ENCODE results near the gene HIPK4.

HIPK4 gene

DNA sequence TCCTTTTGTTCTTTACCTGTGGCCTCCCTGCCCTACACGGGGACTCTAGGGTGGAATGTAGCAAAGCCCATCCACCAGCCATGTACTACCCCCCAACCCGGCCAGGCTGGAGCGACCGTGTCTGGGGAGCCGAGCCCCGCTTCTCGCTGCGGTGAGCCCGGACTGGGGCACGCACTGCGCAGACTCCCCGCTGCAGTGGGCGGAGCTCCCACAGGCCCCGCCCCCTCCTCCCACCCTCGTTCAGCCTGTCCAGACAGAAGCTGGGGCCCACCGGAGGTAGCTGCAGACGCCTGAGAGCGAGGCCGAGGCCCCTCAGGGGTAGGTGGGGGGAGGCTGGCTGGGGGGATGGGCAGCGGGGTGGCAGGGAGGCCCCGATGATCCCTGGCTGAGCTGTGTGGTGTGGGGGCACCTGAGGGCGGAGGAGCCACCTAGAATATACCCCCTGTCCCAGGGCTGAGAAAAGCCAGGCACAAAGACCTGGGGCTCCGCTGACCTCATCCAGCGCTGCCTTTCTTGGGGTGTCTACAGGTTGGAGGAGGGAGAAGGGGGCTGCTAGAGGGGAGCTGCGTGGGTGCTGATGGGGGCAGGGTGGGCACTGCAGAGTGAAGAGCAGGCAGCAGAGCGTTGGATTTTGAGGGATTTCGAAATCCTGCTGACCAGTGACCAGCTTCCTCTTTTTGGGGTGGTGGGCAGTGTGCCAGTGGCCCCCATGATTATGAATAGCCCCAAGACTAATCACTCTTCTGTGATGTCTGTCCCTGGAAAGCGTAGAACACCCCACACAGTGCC lies 24.2 kb downstream of the HIPK4 start:
- DNase-seq, result peak; percentile 94

DNA sequence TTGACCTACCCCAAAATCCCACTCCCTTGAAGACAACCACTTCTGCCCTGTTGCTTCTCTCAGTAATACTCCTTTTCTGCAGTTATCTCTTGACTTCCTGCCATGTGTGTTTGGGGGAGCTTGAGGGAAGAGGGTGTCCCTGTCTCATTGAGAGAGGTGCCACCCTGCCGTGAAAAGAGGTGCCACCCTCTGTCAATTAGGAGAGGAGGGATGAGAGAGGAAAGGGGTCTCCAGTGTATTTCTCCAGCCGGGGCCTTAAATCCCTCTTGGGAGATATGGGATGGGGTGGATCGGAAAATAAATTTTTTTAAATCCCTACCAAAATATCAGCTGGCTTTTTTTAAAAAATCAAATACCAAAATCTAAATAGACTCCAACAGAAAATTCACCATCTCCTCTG lies 25.0 kb downstream of the HIPK4 start:
- no peak for DNase-seq

DNA sequence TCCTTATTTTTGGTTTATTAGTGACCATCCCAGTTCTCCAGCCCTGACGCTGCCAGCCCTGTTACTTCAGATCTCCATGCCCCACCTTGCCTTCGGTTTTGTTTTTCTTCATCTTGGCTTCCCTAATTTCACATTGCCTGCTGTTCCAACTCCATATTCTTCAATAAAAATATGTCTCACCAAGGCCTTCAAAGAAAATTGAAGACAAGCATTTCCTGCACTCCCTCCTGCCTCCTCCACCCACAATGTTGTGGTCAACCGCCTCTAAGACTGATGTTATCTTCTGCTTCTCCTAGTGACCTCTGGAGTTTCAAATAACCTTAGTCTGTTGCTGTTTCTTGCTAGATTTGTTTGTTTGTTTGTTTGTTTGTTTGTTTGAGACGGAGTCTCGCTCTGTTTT lies 26.9 kb downstream of the HIPK4 start:
- DNase-seq, result no peak

GRCh38 chr19:40362160-40362559 lies 27.8 kb downstream of the HIPK4 start:
- no peak for DNase-seq

DNA sequence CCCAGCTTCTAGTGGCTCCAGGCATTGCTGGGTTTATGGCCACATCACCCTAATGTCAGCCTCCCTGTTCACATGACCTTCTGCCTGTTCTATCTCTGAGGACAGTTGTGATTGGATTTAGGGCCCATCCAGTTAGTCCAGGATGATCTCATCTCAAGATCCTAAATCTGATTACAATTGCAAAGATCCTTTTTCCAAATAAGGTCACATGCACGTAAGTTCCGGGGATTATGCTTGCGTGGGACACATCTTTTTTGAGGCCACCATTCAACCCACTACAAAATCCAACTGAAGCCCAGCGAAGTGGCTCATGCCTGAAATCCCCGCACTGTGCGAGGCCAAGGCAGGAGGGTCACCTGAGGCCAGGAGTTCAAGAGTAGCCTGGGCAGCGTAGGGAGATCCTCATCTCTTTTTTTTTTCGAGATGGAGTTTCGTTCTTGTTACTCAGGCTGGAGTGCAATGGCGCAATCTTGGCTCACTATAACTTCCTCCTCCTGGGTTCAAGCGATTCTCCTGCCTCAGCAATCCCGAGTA lies 29.2 kb downstream of the HIPK4 start:
- DNase-seq, result no peak

- no peak for DNase-seq
Observed at GRCh38 chr19:40360020-40360707, 29.8 kb downstream of the HIPK4 start.

DNA sequence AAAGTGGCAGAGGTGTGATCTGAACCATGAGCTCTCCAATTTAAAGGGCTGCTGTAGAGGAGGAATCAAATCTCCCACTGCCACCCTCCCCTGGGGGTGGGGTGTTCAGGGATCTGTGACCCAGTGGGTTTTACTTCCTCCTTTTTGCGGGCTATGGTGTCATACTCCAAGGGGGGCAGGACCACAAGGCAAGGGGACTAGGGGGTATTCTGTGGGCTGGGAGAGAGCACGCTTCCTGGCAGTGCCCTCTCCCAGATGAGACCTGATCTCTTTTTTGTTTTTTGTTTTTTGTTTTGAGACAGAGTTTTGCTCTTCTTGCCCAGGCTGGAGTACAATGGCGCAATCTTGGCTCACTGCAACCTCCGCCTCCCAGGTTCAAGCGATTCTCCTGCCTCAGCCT lies 31.2 kb downstream of the HIPK4 start:
- DNase-seq, result no peak

GRCh38 chr19:40357640-40358039 lies 32.3 kb downstream of the HIPK4 start:
- no peak for DNase-seq

DNA sequence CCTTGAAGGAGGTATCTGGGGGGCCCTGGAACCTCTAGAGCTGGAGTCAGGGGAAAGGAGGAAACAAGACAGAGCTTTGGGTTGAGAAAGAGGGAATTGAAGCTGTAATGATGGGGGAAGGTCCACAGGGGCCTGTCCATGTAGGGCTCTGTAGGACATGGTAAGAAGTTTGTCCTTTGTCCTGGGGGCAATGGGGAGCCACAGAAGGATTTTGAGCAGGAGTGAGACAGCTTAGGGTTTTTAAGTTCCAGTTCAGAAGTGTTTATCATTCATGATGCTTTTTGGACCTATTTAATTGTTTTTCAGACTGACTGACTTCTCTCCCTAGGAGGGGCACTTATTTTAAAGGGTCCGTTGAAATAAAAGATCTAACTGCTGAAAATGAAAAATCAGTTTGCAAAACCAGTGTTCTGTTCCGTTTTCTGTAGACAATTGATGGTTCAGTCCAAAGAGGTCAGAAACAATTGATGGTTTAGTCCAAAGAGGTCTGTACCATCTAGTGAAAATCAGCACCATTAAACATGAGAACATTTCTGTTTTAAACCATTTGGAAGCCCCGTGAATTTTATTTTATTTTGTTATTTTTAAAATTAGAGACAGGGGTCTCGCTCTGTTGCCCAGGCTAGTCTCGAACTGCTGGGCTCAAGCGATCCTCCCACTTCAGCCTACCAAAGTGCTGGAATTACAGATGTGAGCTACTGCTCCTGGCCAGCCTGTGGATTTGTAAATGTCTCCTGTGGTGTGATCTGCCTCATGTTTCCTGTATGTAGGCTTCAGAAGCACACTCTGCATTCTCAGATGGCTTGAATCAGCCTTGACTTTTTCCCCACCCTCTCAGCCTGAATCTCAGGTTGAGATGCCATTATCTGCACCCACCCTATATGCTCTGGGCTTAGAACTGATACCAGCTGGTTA lies 33.0 kb downstream of the HIPK4 start:
- no peak for DNase-seq

GRCh38 chr19:40355975-40356680 lies 33.9 kb downstream of the HIPK4 start:
- DNase-seq, result no peak

DNA sequence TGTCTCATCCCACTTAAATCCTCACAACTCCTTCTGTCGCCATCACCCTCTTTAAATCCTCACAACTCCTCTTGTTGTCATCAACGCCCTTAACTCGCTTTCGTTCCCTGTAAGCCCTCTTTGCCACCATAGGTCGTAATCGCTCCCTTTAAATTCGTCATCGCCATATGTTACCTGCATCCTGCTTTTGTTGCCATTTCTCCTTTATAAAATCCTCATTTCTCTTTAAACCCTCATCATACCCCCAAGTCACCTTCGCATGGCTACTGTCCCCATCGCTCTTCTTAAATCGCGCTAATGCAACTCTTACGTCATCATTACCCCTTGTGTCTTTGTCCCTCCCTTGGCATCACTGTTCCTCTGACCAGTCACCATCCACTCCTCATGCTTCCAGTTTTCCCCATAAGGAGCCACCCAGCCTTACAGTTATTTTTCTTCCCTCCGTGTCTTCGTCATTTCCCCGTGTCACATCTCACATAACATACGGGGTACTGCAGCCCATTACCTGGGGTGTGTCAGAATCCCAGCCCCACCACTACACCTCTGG lies 40.9 kb downstream of the HIPK4 start:
- DNase-seq, result no peak

GRCh38 chr19:40348125-40348913 lies 41.7 kb downstream of the HIPK4 start, which contains the start of the genes C19orf47 and PLD3:
Gene C19orf47, minus strand, starts transcription at chr19:40348397. Its CDS starts 6,540 bp downstream, at chr19:40341857.
Gene PLD3, plus strand, starts transcription at chr19:40348695. Its CDS starts 17,789 bp downstream, at chr19:40366484.
- peak; percentile 100 for DNase-seq

- DNase-seq, result no peak
Observed at GRCh38 chr19:40344422-40344821, 45.6 kb downstream of the HIPK4 start.

DNA sequence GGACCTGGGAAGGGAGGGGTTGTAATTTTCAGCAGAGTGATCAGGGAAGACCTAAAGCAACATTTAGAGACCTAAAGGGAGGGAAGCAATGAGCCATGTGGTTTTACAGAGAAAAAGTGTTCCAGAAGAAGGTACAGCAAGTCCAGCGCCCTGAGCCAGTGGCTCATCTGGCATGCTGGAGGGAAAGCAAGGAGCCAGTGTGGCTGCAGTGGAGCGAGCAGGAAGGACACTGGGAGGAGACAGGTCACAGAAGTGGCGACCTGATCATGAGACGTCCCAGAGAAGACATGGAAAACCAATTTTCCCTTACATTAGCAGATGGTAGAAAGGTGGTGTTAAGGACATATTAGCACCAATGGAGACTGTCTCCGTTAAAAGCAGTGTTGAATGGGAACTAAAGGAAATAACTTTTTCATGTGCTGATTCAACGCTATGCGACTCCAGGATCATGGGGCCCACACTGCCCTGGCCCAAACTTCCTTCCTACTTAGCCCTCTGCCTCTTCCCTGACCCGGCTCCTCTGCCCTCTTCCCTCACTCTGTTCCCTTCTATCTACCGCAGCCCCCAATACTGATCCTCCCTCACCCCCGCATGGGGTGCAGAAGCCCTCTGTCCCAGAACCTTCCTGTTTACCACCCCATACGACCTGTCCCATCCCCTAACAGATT lies 47.2 kb downstream of the HIPK4 start:
- DNase-seq, result no peak

DNA sequence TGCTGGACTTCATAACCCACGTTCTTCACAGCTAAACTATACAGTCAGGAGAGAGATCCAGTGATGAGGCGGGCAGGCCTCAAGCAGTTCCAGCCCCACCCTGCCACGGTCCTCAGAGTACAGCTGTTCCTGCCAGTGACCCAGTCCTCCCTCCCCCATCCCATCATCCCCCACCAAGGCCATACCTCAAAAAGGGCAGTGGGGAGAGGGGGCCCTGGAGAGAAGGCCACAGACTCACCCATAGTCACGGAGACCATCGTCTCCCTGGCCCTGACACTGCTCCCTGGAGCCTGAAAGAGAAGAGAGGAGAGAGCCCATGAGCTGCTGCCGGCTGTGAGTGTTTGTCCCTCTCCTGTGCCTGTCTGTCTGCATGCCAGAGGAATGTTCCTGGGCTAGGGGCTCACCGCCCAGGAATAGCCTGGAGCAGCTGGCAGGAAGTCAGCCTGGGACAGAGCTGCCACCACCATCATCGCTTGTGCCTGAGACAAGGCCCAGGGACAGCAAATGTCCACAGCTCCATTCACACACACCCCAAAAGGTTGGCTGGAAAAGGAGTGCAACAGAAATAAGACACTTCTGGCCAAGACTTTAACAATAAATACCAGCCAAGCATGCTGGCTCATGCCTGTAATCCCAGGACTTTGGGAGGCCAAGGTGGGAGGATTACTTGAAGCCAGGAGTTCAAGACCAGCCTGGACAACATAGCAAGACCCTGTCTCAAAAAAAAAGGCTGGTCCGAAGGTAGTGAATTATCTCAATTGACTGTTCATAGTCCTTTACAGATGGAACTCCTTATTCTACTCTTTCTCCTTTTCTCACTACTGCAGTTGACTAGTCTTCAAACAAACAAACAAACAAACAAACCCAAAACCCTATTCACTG lies 48.1 kb downstream of the HIPK4 start:
- DNase-seq, result peak; percentile 83

DNA sequence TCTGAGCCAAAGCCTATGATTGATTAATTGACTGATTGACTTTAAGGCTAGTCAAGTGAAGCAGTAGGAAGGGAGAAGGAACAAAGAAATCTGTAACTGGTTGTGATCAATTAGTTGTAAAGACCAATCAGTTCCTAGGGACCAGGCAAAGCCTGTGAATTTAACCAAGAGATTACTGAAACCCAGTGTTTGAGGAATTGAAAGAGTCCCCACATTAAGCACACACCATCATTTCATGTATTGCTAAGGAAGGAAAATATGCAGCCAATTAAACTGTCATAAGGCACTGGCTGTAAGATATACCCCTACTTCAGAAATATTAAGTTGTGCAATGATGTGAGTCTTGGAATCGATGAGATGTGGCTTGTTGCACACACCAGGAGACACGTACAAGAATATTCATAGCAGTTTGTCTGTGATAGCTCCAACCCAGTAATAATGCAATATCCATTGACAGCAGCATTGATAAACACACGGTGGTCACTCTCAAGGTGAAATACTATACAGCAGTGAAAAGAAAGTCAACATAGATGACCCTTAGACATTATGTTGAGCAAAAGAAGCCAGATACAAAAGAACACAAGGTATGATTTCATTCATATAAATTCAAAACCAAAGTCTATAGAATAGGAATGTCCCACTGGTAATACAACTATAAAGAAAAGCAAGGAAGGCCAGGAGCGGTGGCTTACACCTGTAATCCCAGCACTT lies 50.8 kb downstream of the HIPK4 start:
- DNase-seq, result no peak

- no peak for DNase-seq
Observed at GRCh38 chr19:40337594-40337993, 52.4 kb downstream of the HIPK4 start.

DNA sequence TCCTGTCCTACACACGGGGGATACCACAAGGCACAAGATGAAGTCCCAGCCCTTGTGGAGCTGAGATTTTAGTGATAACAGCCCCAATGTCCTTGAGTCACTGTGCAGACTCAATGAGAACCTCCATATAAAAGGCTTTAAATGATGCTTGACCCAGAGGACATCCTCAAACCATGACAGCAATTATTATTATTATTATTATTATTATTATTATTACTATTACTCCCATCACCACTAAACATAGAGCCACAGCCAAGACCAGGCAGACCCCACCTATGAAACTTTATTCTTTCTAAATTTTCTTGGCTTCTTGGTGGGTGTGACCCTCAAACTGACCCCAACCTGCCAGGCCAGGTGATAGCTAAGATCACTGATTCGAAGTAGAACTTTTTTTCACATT lies 52.9 kb downstream of the HIPK4 start:
- DNase-seq, result no peak

GRCh38 chr19:40336601-40336900 lies 53.4 kb downstream of the HIPK4 start:
- DNase-seq, result no peak
